K562 (cell line): ENCODE data around the gene LRRC47. TPM values are rescaled to one million over a fixed set of nuclear protein-coding genes. Genes with fewer than 3 reads are reported as not detected.

Experiments
- ATAC-seq: fragments of 200-7000 bp; cut with Tn5 transposase; 3 replicates; pipeline ENCODE4 v1.9.1; 2020; ENCODE audit warnings: moderate library complexity
- BruUV-seq: library from RNA; stranded (reverse); fragments of 400-500 nt; replicated peaks from 2 replicates; lab custom pipeline; 2021; lab: Mats Ljungman, UMichigan
- CTCF ChIA-PET: fragments of 300-600 bp; formaldehyde crosslinking; extraction: SDS; loops from one replicate; lab custom pipeline; 2021; ENCODE audit warnings: low intra/inter-chr PET ratio; lab: Yijun Ruan, JAX
- POLR2A ChIA-PET: fragments of 300-600, 350-650 bp; sonication (Branson Sonifier 250); formaldehyde crosslinking; extraction: SDS; loops from one replicate; lab custom pipeline; 2021; ENCODE audit warnings: antibody characterized with exemption, inconsistent platforms; lab: Yijun Ruan, JAX
- DNase-seq, 4 experiments: peaks; one replicate each; pipeline versions ENCODE4 v3.0.0 to v3.0.0-alpha.2; 2011 to 2018; ENCODE audit warnings: low spot score in 3 of 4, mixed read lengths in 3 of 4; ENCODE audit errors: extremely low read depth in 1 of 4
- FAIRE-seq: peaks from 2 replicates; lab custom pipeline; 2011; peaks lifted over from hg19 to GRCh38; lab: Jason Lieb, UNC
- H2AFZ ChIP-seq: 2 replicates; pipeline ENCODE4 v1.6.0; 2011; ENCODE audit warnings: low read depth, low read length, control low read depth, inconsistent platforms
- H3K27ac ChIP-seq: fragments of 200-600 bp; 3 replicates; pipeline ENCODE4 v1.8.0; 2011; ENCODE audit warnings: low read depth, mild to moderate bottlenecking, control low read depth, inconsistent platforms, low read length, moderate library complexity, mixed read lengths; ENCODE audit errors: extremely low read depth
- H3K27me3 ChIP-seq, 2 experiments: fragments of 300-600 bp in 1 of 2; 2 replicates in 1 of 2; 3 replicates in 1 of 2; pipeline versions ENCODE4 v1.6.0 to v1.8.0; 2011; ENCODE audit warnings: inconsistent platforms in 2 of 2, low read length in 2 of 2, mild to moderate bottlenecking in 1 of 2, mixed read lengths in 1 of 2, moderate library complexity in 1 of 2; ENCODE audit not compliant: control insufficient read depth in 2 of 2, insufficient read depth in 2 of 2
- H3K36me3 ChIP-seq: fragments of 300-600 bp; 3 replicates; pipeline ENCODE4 v1.8.0; 2011; ENCODE audit warnings: mild to moderate bottlenecking, low read length, inconsistent platforms; ENCODE audit not compliant: control insufficient read depth, insufficient read depth
- H3K4me1 ChIP-seq, 2 experiments: fragments of 200-600 bp in 1 of 2; replicated peaks in 1 of 2; 2 replicates in 1 of 2; 3 replicates in 1 of 2; pipeline versions ENCODE4 v1.5.1 to v1.8.0; 2011; ENCODE audit warnings: inconsistent platforms in 2 of 2, low read length in 2 of 2, mild to moderate bottlenecking in 1 of 2, mixed read lengths in 1 of 2, moderate library complexity in 1 of 2; ENCODE audit not compliant: control insufficient read depth in 2 of 2, insufficient read depth in 2 of 2
- H3K4me2 ChIP-seq: 2 replicates; pipeline ENCODE4 v1.6.1; 2011; ENCODE audit warnings: low read length, control low read depth, inconsistent platforms, mixed read lengths; ENCODE audit not compliant: insufficient read depth
- H3K4me3 ChIP-seq: fragments of 200-600 bp; sonication (generic), shearing (Covaris generic); 2 replicates; pipeline ENCODE4 v1.5.1; 2016; ENCODE audit warnings: control low read depth, inconsistent platforms
- H3K79me2 ChIP-seq: fragments of 200-600 bp; 3 replicates; pipeline ENCODE4 v1.8.0; 2011; ENCODE audit warnings: low read length, inconsistent platforms; ENCODE audit not compliant: control insufficient read depth, insufficient read depth
- H3K9ac ChIP-seq, 2 experiments: 2 replicates each; pipeline versions ENCODE4 v1.6.0 to v1.6.1; 2011; ENCODE audit warnings: low read depth in 2 of 2, low read length in 2 of 2, control low read depth in 1 of 2, inconsistent platforms in 1 of 2, mild to moderate bottlenecking in 1 of 2, mixed read lengths in 1 of 2; ENCODE audit not compliant: insufficient read depth in 1 of 2
- H3K9me1 ChIP-seq: one replicate; pipeline ENCODE4 v1.6.0; 2011; ENCODE audit warnings: inconsistent platforms, mild to moderate bottlenecking, low read length, moderate library complexity; ENCODE audit not compliant: control insufficient read depth, insufficient read depth
- H3K9me3 ChIP-seq: replicated peaks from 2 replicates; pipeline ENCODE4 v1.5.1; 2011; ENCODE audit warnings: low read depth, low read length, inconsistent platforms; ENCODE audit not compliant: control insufficient read depth, insufficient read depth
- H4K20me1 ChIP-seq: replicated peaks from 2 replicates; pipeline ENCODE4 v1.6.1; 2011; ENCODE audit warnings: low read length, inconsistent platforms, mixed read lengths; ENCODE audit not compliant: control insufficient read depth, insufficient read depth
- CBX1 ChIP-seq: sonication (generic); IDR thresholded peaks from 2 replicates; pipeline ENCODE4 v1.6.1; 2016; ENCODE audit warnings: antibody characterized with exemption, low read depth, mild to moderate bottlenecking
- KHSRP ChIP-seq: fragments of 450-650 bp; IDR thresholded peaks from 2 replicates; pipeline ENCODE4 v1.6.1; 2017
- POLR2G ChIP-seq: fragments of 200-400 bp; formaldehyde crosslinking; IDR thresholded peaks from 2 replicates; pipeline ENCODE4 v1.6.1; 2017; ENCODE audit warnings: low read depth, mild to moderate bottlenecking, antibody characterized with exemption, low read length, moderate library complexity
- POLR2H ChIP-seq: IDR thresholded peaks from 2 replicates; pipeline ENCODE4 v1.6.1; 2016; ENCODE audit warnings: missing genetic modification characterization, low read depth, mild to moderate bottlenecking, control low read depth, missing compliant biosample characterization, moderate library complexity
- TRIM24 ChIP-seq, 2 experiments: fragments of 450-650 bp; IDR thresholded peaks; 2 replicates each; pipeline ENCODE4 v1.6.1; 2016
- WGBS: fragments of 100-300 bp; shearing (Covaris generic); methylation state at CpG from one replicate; pipeline ENCODE4 v1.1.6; 2016; ENCODE audit warnings: low coverage, mixed read lengths; ENCODE audit not compliant: insufficient coverage; ENCODE audit errors: missing lambda C conversion rate; 5-methylcytosine and 5-hydroxymethylcytosine counted together
- in situ Hi-C: fragments of 300-500 bp; cut with MboI; formaldehyde crosslinking; loops from 4 replicates; pipeline ENCODE4 v1.15.0; 2018; ENCODE audit warnings: inconsistent platforms, mixed read lengths
- intact Hi-C: fragments of 100-400 bp; cut with micrococcal nuclease; formaldehyde crosslinking; loops from 2 replicates; pipeline ENCODE4 v1.14.2; 2022
- polyA plus RNA-seq, 8 experiments: library from polyadenylated mRNA; depleted of rRNA in 4 of 8; stranded (reverse) in 5 of 8; unstranded in 3 of 8; fragments of >200 nt; fragmentation: Nextera tagmentation in 2 of 8; fragmentation: Illumina TruSeq in 1 of 8; extraction: Ambion mirVana in 2 of 8; extraction: Trizol in 1 of 8; gene quantifications; 2 replicates each; pipeline versions ENCODE4 v1.2.1 to v1.2.3, GENCODE V29; 2011 to 2014; ENCODE audit warnings: inconsistent platforms in 1 of 8, missing spikeins in 1 of 8
- total RNA-seq, 7 experiments: library from RNA; depleted of rRNA in 6 of 7; stranded (reverse); fragments of >200 nt in 6 of 7; fragmentation: Illumina TruSeq in 2 of 7; extraction: Trizol in 2 of 7; gene quantifications; 2 replicates each; pipeline versions ENCODE4 v1.2.1 to v1.2.3, GENCODE V29; 2011 to 2021; ENCODE audit warnings: low replicate concordance in 1 of 7

Gene LRRC47
- total and polyA plus RNA-seq, 9 of the 15 experiments (the other 6 are each of a cell fraction or from before 2014, with no cell fraction given) = 4.6 to 68.0 (median 35.9) TPM

GRCh38 chr1:3741566-3742438 is 54.5 kb downstream of the LRRC47 start:
- peaks cover 17% of the 10 kb centered on the region; the same call in 1 of the 2 replicates for H4K20me1 ChIP-seq
- FAIRE-seq = no peak
- peaks cover 22% of the 10 kb centered on the region for H3K79me2 ChIP-seq
- intact Hi-C loops (no loop called here), in situ Hi-C loops (no loop called here)
- no peaks in the 10 kb centered on the region for H3K9me3 ChIP-seq
- H3K27me3 ChIP-seq = no peaks in the 10 kb centered on the region
- peak overlapping the region in 1 of 2 experiments; percentile 54; a peak in 1 of 4 replicates for H3K9ac ChIP-seq
- peaks cover 81% of the 10 kb centered on the region; the same call in 2 of the 3 replicates for H3K36me3 ChIP-seq
- TF ChIP-seq CBX1 (no peak), TRIM24 (IDR thresholded peaks at IDR 0.05) (no peak), KHSRP (no peak)
- no peak overlapping the region for H3K4me2 ChIP-seq
- H3K27ac ChIP-seq = no peak overlapping the region
- BruUV-seq = no TSS peak
- DNase-seq = no peak
- H3K4me1 ChIP-seq = peaks cover 16 to 51% of the 10 kb centered on the region in 2 experiments; a peak in 4 of 5 replicates
- H3K4me3 ChIP-seq = no peak overlapping the region
- WGBS = 92% methylated on average over 22 of the region's 22 CpGs
- H3K9me1 ChIP-seq = peaks cover 13% of the 10 kb centered on the region
- ChIA-PET POLR2A (interaction anchor here (0.5 to 0.9 kb wide), 3 partner anchors 10 to 220 kb away, joined by 3 to 6 read pairs (median 3); no protein-coding TSS in a partner anchor), CTCF (no interaction called here)
- no peak overlapping the region for H2AFZ ChIP-seq
- no peak for ATAC-seq

- H3K4me1 ChIP-seq = peaks cover 8 to 44% of the 10 kb centered on the region in 2 experiments; a peak in 4 of 5 replicates
Measured at GRCh38 chr1:3740752-3741151, 55.5 kb downstream of the LRRC47 start.

More at GRCh38 chr1:3740752-3741151, 55.5 kb downstream of the LRRC47 start:
- Histone ChIP-seq H3K9me1 (peaks cover 13% of the 10 kb centered on the region), H3K9ac (no peak overlapping the region), H3K79me2 (peaks cover 12% of the 10 kb centered on the region), H4K20me1 (peaks cover 9% of the 10 kb centered on the region; the same call in 1 of the 2 replicates), H3K4me2 (no peak overlapping the region), H3K27me3 (no peaks in the 10 kb centered on the region), H3K27ac (no peak overlapping the region), H3K9me3 (no peaks in the 10 kb centered on the region), H3K4me3 (no peak overlapping the region), H3K36me3 (peaks cover 87% of the 10 kb centered on the region; the same call in 2 of the 3 replicates), H2AFZ (no peak overlapping the region)
- in situ Hi-C loops (no loop called here), intact Hi-C loops (no loop called here)
- WGBS = 88% methylated on average over 10 of the region's 13 CpGs
- ChIA-PET CTCF (no interaction called here), POLR2A (no interaction called here)
- DNase-seq (no peak), FAIRE-seq (no peak), ATAC-seq (no peak)
- peak; percentile 27; the same call in 1 of the 2 replicates for TF ChIP-seq POLR2G
- no peak for TF ChIP-seq POLR2H (tag)
- BruUV-seq = no TSS peak
